HFFc6 (cell line): ENCODE results near the gene NUMB. TPM values are rescaled to one million over a fixed set of nuclear protein-coding genes. Genes with fewer than 3 reads are reported as not detected.

Experiments
- DNase-seq: peaks from one replicate; pipeline ENCODE4 v3.0.0-alpha.2; 2018
- H3K27ac Mint-ChIP-seq: 2 replicates; pipeline ENCODE4 v1.8.0; 2020; ENCODE audit warnings: mild to moderate bottlenecking, mixed read lengths
- H3K27me3 Mint-ChIP-seq: 2 replicates; pipeline ENCODE4 v1.8.0; 2021; ENCODE audit warnings: mild to moderate bottlenecking, moderate library complexity, mixed read lengths; ENCODE audit not compliant: insufficient read depth
- H3K36me3 Mint-ChIP-seq: 2 replicates; pipeline ENCODE4 v1.8.0; 2021; ENCODE audit warnings: low read depth, mixed read lengths
- H3K4me1 Mint-ChIP-seq: 2 replicates; pipeline ENCODE4 v1.8.0; 2020; ENCODE audit warnings: low read depth, mixed read lengths
- H3K4me3 Mint-ChIP-seq: 2 replicates; pipeline ENCODE4 v1.8.0; 2020; ENCODE audit warnings: mild to moderate bottlenecking, moderate library complexity, mixed read lengths
- H3K9me3 Mint-ChIP-seq: 2 replicates; pipeline ENCODE4 v1.8.0; 2020; ENCODE audit warnings: mild to moderate bottlenecking, mixed read lengths
- CTCF ChIP-seq: fragments of 200-600 bp; sonication (generic); IDR thresholded peaks from 2 replicates; pipeline ENCODE4 v1.5.0; 2021; ENCODE audit warnings: antibody characterized with exemption, mild to moderate bottlenecking
- total RNA-seq, 6 experiments: library from RNA; stranded (reverse); fragmentation: NEBNext Ultra II Directional; extraction: Animal tissue kit (Norgen Biotek cat#: 25700); gene quantifications; 2 replicates in 1 of 6; 3 replicates in 5 of 6; pipeline ENCODE4 v1.2.3, GENCODE V29; 2021

NUMB gene
- total RNA-seq, 6 experiments from 2014 or later: 60.1 to 80.8 (median 71.4) TPM

DNA sequence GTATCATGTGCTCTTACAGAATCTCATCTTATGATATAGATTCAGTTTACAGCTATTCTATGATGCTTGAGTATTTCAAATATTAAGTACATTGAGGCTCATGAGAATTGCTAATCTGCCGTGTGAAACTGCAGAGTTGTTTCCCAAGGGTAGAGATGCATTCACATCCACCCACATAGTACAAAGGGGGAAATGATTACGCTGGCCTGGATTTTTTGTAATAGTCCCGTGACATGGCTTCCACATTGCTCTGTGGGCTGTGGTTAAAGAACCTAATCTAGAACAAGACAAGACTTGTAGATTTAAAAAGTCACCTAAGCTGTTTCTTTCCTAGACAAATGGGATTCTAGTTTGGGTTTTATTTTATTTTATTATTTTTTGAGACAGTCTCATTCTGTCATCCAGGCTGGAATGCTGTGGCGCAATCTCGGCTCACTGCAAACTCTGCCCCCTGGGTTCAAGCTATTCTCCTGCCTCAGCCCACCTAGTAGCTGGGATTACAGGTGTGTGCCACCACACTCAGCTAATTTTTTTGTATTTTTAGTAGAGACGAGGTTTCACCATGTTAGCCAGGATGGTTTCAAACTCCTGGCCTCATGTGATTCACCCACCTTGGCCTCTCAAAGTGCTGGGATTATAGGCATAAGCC is 19.4 kb upstream of the NUMB start:
- H3K9me3 Mint-ChIP-seq: no peaks in the 10 kb centered on the region
- no peaks in the 10 kb centered on the region for H3K36me3 Mint-ChIP-seq
- TF ChIP-seq CTCF: no peak
- H3K4me3 Mint-ChIP-seq: no peak overlapping the region
- peaks cover 16% of the 10 kb centered on the region for H3K4me1 Mint-ChIP-seq
- H3K27me3 Mint-ChIP-seq: no peaks in the 10 kb centered on the region; the same call in 1 of the 2 replicates
- H3K27ac Mint-ChIP-seq: no peak overlapping the region
- no peak for DNase-seq

DNA sequence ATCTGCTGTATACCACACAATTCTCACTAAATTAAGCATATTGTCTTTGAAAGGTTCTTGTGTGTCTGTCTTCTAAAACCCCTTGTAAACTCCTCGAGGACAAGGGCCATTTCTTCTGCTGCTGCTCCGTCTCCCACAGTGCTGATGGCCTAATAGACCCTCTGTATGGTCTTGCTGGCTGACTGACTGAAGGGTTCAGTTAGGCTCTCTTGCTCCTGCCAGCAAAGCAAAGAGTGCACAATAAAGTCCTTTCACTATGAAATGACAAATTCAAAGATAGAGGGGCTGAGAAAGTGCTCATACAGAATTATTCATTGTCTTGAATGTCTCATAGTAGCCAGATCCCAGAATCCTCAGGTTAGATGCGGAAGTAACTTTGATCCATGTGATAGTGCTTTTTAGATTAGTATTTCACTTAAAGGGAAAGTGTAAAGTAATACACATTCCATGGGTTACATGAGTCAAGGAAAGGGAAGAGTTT is 18.1 kb upstream of the NUMB start:
- no peaks in the 10 kb centered on the region for H3K36me3 Mint-ChIP-seq
- DNase-seq: no peak
- H3K27me3 Mint-ChIP-seq: no peaks in the 10 kb centered on the region; the same call in 1 of the 2 replicates
- H3K27ac Mint-ChIP-seq: no peak overlapping the region
- peaks cover 16% of the 10 kb centered on the region for H3K4me1 Mint-ChIP-seq
- H3K4me3 Mint-ChIP-seq: no peak overlapping the region
- no peak for TF ChIP-seq CTCF
- no peaks in the 10 kb centered on the region for H3K9me3 Mint-ChIP-seq

GRCh38 chr14:73474952-73475351 is 16.6 kb upstream of the NUMB start:
- no peaks in the 10 kb centered on the region for H3K9me3 Mint-ChIP-seq
- no peaks in the 10 kb centered on the region; the same call in 1 of the 2 replicates for H3K27me3 Mint-ChIP-seq
- no peak overlapping the region for H3K4me3 Mint-ChIP-seq

DNA sequence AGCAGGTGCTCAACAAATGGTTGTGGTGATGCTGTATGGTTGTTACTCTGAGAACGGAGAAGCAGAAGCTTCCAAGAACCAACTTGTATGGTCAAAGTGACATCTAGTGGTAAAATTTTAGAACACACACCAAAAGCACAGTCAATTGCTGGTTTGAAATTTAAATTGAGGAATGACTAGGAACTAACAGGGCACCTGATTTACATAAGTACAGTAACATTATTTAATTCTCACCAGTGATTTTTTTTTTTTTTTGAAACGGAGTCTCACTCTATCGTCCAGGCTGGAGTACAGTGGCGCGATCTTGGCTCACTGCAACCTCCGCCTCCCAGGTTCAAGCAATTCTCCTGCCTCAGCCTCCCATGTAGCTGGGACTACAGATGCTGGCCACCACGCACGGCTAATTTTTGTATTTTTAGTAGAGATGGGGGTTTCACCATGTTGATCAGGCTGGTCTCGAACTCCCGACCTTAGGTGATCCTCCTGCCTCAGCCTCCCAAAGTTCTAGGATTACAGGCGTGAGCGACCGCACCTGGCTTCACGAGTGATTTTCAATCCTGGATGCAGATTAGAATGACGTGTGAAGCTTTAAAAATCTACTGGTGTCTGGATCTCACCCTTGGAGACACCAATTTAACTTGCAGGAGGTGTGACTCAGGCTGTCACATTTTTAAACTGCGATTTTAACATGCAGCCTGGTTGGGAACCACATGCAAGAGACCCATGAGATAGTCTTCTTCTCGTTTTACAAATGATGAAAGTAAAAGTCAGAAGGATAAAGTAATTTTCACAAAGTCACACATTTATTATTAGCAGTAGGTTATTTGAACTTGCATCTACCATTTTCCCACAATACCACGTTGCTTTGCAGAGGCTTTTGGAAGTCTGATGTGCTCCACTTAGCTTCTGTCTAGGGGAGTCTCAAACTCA is 14.1 kb upstream of the NUMB start:
- Mint-ChIP-seq H3K27me3 (no peaks in the 10 kb centered on the region; the same call in 1 of the 2 replicates), H3K9me3 (no peaks in the 10 kb centered on the region), H3K4me3 (no peak overlapping the region), H3K36me3 (no peaks in the 10 kb centered on the region), H3K27ac (no peak overlapping the region), H3K4me1 (peaks cover 30% of the 10 kb centered on the region)
- DNase-seq: peak; percentile 73
- peak; percentile 89 for TF ChIP-seq CTCF

More at GRCh38 chr14:73474952-73475351, 16.6 kb upstream of the NUMB start:
- no peak overlapping the region for H3K27ac Mint-ChIP-seq
- H3K36me3 Mint-ChIP-seq: no peaks in the 10 kb centered on the region
- DNase-seq: no peak
- no peak for TF ChIP-seq CTCF
- peaks cover 16% of the 10 kb centered on the region for H3K4me1 Mint-ChIP-seq

DNA sequence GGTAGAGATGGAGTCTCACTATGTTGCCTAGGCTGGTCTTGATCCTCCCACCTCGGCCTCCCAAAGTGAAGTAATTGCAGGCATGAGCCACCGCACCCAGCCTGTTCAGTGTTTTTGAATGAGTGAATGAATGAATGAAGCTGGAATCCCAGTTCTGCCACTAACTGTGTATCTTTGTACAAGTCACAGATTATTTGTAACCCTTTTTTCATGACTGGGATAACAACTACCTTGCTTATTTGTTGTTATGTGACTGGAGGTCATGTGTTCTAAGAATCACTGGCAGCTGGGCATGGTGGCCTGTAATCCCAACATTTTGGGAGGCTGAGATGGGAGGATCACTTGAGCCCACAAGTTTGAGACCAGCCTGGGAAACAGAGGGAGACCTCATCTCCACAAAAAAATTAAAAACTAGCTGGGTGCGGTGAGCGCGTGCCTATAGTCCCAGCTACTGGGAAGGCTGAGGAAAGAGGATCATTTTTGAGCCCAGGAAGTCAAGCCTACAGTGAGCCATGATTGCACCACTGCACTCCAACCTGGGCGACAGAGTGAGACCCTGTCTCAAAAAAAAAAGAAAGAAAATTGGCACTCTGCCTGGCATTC is 13.3 kb upstream of the NUMB start:
- no peaks in the 10 kb centered on the region for H3K36me3 Mint-ChIP-seq
- no peak overlapping the region for H3K27ac Mint-ChIP-seq
- no peaks in the 10 kb centered on the region; the same call in 1 of the 2 replicates for H3K27me3 Mint-ChIP-seq
- no peaks in the 10 kb centered on the region for H3K9me3 Mint-ChIP-seq
- no peak overlapping the region for H3K4me3 Mint-ChIP-seq
- no peak for DNase-seq
- peaks cover 33% of the 10 kb centered on the region for H3K4me1 Mint-ChIP-seq
- TF ChIP-seq CTCF: no peak
